Measurements from ENCODE around the gene DDAH1.
"Not testable (repeated sequence)": the region's sequence is repeated elsewhere in the genome, so short reads cannot be mapped to it uniquely, and the experiment has no call there.

DDAH1 gene

DNA sequence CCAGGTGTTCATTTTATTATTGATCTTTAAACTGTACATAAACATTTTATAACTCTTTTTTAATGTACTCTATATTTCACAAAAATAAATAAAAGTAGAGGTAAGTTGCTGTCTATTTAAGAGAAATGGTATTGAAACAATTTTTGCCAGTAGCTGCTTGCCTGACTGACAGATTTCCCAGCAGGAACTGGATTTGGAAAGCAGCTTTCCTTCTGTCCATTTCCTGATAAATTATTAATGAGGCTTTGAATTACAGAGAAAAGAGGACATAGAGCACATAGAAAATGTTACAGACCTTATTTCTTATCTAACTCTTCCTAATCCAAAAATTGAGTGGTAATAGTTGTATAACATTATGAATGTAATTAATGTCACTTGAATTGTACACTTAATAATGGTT, 108.8 kb downstream of the DDAH1 start:
- no peak for DNase-seq

DNA sequence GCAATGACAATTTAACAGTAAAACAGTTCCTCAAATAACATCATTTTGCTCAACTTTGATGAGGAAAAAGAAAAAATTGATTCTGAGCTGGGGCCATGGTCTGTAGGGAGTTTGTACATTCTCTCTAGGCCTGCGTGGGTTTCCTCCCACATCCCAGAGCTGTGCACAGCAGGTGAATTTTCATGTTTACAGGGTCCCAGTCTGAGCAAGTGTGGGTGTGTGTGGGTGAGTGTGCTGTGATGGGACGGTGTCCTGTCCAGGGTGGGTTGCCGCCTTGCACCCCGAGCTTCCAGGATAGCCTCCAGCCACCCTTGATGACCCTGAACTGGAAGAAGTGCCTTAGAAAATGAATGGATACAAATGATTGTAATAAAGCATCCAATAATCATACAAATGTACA, 112.9 kb downstream of the DDAH1 start:
- no peak for DNase-seq

DNA sequence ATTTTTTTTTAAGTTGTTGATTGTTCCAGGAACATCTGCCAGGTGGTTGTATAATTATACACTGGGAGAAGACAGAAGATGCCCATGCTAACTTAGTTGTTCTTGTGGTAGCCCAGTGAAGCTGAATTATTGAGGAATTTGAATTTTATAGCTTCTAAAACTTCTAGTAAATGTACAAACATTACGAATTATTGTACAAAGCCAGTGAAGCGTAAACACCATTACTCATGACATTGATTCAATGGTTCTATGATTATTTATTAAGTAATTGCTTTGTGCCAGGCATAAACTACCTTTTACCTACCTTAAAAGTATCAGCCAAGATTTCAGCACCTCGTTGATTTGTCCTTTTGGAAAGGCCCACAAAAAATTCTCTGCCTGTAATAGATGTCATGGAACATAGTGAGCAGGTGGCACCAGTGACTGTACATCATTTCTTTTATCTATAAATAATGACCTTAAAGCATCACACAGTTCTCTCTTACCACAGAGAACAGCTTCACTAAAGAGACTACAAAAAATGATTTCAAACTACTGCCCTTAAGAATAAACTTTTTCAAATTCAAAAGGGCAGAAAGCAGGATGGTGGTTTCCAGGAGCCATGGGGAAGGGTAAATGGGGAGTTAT, 113.6 kb downstream of the DDAH1 start:
- no peak for DNase-seq

DNA sequence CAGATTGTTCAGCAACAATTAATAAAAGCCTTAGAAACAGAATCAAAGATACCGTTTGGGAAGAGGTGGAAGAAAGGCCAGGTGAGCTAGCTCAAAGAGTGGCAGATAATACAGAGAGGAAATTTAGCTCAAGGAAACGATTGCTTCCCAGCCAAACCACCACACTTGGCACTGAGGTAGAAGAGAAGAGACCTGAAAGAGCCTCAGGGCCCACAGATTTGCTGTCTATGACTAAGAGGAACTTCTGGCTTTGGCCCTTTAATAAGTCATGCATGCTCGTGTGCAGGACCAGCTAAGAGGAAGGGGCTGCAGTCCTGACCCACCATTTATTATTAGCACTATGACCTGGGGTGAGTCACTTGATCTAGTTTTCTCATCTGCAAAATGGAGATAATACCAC, 115.7 kb downstream of the DDAH1 start:
- no peak for DNase-seq

DNA sequence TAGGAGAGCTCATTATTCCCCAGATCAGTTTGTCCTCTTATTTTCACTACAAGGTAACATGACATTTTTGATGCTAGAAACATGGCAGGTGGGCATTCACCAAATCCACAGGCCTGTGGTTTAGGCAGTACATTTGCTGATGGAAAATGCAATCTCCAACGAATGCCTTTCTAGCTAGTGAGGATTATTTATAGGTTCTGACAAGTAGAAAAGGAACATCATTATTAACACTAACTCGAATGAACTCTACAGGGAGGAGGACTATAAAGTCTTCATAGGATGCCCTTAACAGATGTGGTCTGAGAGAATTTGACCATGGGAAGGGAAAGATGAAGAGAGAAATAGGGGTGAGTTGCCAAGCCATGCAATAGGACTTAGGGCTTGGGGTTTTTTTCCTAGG, 117.1 kb downstream of the DDAH1 start:
- DNase-seq = no peak

DNA sequence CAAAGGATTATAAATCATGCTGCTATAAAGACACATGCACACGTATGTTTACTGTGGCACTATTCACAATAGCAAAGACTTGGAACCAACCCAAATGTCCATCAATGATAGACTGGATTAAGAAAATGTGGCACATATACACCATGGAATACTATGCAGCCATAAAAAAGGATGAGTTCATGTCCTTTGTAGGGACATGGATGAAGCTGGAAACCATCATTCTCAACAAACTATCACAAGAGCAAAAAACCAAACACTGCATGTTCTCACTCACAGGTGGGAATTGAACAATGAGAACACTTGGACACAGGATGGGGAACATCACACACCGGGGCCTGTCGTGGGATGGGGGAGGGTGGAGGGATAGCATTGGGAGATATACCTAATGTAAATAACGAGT, 117.7 kb downstream of the DDAH1 start:
- DNase-seq = not testable (repeated sequence)

DNA sequence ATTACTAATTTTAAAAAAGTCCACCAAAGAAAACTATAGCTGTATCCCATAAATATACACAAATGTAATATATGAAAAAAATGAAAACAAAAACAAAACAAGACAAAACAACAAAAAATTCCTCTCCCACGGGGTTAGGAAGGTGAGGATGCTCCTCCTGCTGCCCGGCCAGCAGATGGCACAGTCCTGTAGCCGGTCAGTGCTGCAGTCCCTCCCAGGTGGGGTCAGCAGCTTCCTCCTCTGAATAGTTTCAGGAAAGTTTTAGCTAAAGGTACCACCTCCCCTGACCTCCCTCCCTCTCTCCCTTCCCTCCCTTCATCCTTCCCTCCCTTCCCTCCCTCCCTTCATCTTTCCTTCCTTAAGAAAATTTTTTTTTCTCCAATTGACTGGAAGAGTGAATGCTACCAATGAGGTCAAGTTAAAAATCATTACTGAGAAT, 120.7 kb downstream of the DDAH1 start:
- DNase-seq = no peak

DNA sequence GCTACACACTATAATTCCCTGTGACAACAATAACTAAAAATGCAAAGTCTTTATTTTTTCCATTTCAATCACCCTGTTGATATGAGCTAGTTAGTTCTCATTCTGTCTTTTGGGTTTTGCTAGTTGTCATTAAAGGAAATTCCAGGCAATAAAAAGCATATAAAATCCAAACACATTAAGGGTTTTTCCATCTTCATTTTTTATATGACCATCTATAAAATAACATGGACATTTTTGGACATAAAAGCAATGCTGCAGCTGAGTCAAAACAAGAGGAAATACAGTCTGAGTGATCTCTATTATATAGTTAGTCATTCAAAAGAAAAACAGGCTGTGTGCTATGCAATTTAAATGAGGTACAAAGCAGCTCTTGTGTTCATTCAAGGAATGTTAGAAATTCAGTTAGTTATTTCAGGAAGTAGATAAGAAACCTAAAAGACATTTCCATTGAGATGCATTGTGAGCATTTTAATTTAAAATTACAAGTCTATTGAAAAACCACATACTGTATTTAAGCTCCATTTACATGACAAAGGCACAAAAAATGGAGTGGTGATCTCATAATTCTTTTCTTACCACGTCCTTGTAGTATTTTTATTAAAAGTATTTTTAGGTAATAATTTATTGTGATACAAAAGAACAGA, 121.2 kb downstream of the DDAH1 start:
- no peak for DNase-seq

DNA sequence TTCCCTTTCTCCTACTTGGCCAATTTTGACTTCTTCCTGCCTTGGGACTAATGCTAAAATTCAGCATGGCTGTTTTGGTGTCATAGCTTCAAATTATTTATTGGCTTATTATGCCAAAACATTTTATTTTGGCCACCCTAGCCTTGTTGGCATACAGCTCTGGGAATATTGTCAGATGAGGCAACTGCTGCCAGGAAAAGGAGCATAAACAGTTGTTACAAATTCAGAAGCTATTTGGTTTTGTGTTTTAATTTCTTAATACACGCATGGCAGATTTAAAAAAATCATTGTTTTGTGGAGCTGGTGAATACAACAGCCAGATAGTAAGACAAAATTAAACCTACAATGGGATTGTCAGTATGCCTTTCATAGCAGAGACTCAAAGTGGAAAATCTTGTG, 121.7 kb downstream of the DDAH1 start:
- no peak for DNase-seq

DNA sequence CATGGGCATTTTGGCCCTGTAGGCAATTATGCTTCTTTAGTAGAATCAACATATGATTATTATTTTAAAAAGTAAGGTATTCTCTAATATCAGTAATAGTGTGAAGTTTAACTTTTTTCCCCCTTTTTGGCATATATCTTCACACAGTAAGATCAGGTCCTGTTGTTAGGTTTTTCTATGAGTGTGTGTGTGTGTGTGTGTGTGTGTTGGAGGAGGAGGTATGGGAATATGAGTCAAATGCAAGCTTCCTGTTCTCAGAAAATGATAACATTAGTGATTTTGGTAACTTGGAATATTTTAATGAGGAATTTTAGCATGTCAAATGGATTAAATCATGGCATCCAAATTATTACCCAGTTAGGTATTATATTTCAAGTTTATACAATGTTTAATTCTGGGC, 122.8 kb downstream of the DDAH1 start:
- no peak for DNase-seq

DNA sequence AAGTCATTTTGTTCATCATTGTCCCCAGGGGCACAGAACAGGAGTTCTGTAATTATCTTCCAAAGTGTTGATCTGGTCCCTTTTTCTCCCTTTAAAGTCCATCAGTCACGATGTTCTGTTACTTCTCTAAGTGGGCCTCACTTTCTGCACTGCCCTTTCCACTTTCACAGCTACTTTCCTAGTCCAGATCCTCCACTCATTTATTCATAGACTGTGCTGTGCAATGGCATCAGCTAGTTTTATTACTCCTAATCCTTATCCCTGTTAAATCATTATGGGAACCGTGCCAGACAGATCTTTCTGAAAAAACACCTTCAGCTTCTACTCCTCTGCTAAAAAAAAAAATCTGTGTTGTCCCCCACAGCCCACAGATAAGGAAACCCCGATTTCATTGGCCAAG, 124.5 kb downstream of the DDAH1 start:
- no peak for DNase-seq

DNA sequence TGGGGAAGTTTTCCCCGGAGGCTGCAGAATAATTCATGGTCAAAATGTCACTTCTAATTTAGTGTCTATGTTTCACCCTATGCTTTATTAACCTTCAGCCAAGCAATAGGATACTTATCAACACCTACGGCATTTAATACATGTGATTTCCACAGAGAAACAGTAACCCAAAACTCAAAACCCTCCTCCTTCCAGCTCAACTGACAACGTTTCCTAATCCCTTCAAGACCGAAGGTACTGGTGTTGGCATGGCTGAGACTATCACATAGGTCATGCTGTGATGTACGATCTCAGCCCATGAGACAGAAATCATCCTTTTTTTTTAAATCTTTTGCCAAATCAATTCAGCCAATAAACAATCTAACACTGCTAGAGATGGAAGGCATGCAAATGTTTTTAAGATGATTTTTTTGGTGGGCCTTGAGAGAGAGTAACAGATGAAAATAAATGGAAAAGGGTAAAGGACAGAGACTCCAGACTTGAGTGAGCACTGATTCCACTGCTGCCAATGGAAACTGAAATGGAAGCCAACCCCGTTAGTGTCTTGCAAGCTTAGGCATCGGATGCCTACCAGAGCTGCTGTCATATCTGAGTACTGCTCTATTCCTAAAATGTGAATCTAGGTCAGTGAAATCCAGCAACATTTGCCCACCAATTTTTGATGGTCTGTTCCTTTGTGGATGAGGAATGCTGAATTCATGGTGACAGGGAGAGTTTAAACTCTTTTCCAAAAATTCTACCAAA, 125.1 kb downstream of the DDAH1 start:
- no peak for DNase-seq

DNA sequence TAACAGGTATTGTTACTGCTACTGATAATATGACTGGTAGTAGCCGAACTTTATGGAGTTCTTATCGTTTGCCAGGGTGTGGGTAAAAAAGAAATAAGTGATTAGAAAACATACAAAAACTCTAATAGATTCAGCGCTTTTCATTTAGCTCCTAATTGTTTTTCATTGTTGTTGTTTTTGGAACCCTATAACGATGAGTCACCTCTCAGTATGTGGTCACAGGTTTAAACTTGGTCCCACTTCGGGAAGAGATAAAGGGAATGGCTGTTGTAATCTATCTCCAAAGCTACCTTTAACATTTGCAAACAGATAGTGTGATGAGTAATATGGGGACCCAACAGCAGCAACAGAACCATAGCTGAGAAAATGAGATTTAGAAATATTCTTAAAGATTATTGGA, 125.9 kb downstream of the DDAH1 start:
- DNase-seq = no peak

DNA sequence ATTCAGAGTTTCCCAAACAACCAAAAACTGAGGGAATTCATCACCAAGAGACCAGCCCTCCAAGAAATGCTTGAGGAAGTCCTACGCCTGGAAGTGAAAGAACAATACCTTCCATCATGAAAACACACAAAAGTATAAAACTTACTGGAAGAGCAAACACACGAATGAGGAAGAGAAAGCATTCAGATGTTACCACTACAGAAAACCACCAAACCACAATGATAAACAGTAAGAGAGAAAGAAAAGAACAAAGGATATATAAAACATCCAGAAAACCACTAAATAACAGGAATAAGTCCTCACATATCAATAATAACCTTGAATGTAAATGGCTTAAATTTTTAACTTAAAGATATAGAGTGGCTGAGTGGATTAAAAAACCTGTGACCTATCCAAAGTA, 130.0 kb downstream of the DDAH1 start:
- DNase-seq = no peak

DNA sequence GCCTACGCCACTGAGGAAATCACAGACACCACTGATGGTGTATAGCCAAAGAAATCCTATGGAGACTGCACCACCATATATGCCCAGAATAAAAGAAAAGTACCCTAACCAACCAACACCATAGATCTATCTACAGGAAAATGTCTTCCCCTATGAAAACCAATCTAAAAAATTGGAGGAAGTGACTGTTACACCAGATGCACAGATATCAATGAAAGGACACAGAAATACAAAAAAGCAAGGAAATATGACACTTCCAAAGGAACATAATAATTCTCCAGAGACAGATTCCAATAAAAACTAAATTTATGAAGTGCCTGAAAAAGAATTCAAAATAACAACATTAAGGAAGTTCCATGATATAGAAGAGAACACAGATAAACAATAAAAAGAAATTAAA, 131.8 kb downstream of the DDAH1 start:
- no peak for DNase-seq

DNA sequence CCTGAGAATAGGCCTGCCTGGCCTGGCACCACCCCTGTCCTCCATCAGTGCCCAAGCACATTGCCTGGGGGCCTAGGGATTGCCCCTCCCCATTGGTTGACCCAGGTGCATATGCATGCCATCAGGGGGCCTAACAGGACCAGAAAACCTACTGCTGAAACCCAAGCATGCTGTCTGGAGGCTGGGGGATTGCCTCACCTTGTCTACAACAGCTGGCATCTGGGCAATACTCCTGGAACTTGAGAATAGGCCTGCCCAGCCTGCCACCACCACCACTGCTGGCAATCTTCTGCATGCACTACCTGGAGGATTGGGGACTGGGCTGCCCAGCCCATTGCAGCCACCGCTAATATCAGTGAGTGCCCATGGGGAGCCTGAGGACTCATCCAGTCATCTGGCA, 132.4 kb downstream of the DDAH1 start:
- no peak for DNase-seq

DNA sequence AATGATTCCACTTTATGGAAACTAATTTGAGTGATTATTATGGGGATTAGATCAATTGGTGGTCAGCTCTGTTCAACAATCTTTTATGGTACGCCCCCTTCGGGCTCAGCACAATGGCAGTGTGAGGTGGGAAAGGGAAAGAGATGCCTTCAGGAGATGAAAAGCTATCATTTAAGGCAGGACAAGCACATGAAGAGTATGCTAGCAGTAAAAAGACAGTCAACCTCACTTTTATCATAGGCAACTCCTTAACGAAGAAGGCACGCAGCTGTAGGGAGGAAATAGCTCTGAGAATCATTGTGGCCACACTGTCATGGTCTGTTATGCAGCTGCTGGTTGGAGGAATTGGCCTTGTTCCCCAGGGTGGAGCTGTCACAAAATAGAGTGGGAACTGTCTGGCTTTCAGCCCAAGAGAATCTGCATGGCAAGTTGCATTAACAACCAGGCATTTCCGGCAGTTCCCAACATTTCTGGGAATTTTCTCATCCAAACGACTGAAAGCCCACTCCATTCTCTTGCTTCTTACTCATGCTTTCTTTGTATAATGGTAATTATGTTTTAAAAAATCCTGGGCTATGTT, 134.2 kb downstream of the DDAH1 start:
- no peak for DNase-seq

DNA sequence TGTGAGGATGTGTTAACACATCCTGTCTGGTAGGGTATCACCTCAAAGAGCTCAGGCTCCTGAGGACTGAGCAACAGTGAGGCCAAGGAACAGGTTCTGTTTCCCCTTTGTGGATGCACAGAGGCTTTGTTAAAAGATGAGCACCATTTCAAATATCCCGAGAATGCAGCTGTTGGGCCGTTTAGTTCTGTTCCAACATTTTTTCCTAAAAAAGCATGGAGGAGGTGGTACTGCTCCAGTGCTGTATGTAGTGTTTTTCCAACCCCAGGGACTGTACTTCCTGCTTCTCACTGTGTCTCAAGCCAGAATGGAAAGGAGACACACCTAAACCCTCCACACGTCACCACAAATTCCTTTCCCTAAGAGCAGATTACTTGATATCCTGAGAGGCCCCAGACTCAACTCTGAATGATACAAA, 134.7 kb downstream of the DDAH1 start:
- no peak for DNase-seq

DNA sequence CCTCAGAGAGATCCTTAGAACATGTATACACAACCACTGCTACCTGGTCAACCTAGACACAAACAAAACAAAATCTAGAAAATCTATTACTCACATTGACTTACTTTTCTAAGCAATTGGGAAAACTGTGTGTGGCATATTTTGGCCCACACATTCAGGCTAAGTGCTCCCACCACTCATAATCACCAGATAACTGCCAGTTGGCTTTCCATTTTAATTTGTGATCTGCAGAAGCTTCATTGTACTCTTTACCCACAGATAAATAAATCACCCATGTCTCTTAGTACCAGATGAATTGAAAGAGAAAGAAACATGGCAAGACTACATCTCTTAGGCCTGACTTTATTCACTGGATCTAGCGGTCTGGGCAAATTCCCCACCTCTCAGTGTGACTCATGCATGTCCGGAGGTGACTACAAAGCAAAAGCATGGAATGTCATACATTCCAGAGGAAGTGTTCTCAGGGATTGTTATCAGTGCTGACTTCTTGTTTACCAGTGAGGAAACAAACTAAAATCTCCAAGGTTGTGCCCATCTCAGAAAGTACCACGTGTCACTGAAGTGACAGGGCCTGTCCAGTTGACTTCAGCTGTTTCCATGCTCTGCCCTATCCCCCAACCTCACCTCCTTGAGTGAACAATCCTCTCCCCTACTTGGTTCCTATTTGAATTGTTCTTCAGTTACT, 136.1 kb downstream of the DDAH1 start:
- no peak for DNase-seq

DNA sequence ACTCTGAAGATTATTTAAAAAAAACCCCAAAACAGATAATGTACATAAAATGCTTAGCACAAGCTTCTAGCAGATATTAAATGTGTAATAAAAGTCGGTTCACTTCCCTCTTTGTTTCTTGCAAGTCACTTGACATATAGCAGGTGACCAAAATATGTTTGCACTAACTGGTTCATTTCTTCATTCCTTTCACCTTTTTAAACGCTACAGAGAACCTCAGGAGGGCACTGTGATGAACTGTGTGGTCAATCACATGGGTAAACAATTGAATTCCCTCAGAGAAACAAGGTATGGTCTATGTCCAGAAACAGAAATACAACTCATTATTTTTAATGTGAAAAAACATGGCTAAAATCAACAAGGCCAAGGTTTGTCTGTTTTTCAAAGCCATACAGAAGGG, 137.2 kb downstream of the DDAH1 start:
- DNase-seq = no peak

DNA sequence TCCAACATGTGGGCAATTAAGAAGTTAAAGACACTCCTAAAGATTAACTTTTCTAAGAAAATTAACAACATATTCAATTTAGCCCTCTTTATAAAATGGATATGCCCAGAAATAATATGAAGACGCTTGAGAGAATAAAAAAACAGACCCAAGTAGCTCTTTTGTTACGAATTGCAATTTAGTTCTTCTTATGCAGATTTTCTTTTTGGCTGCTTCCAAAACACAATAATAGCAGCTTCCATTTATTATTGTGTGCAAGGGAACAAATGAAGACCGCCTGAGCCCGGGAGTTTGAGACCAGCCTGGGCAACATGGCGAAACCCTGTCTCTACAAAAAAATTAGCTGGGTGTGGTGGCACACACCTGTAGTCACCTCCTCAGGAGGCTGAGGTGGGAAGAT, 138.1 kb downstream of the DDAH1 start:
- no peak for DNase-seq

DNA sequence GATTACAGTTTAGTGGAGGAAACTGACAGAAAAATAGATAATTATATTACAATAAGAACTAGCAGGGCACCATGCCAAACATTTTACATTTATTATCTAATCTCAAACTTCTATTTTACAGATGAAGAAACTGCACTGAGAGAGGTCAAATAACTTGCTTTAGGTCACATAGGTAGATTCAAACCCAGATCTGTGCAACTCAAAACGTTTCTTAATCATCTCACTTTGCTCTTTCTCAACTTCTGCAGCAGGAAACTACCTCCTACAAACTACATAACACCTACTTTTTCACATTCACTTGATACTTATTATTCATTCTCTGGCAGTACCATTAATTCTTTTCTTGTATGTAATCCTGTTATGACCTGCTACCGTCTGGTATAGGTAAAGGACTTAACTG, 138.6 kb downstream of the DDAH1 start:
- DNase-seq = no peak

DNA sequence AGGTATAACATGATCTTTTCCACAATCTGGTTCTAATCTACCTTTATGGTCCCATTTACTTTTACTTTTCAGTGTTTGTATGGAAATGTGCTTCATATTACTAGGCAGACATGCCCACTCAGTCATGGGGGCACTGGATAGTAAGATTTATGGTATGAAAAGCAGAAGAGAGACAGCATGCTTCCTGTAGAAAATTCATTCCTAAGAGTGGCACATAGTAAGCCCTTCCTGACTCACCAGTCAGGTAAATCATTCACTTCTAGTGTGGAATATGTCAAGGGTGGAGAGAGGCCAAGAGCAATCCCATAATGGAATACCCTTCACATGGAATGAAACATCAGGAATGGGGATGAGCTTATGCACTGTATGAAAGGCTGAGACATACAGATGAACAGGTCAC, 139.0 kb downstream of the DDAH1 start:
- DNase-seq = no peak

DNA sequence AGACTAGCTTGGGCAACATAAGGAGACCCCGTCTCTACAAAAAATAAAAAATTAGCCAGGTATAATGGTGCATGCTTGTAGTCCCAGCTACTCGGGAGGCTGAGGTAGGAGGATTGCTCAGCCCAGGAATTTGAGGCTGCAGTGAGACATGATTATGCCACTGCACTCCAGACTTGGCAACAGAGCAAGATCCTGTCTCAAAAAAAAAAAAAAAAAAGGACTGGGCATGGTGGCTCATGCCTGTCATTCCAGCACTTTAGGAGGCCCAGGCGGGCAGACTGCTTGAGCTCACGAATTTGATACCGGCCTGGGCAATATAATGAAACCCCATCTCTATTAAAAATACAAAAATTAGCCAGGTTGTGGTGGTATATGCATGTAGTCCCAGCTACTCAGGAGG, 141.2 kb downstream of the DDAH1 start:
- no peak for DNase-seq

All from DMS79 treated with DMSO at 0.1 percent for 48 hours (cell line).